Measurements from ENCODE around the gene ADCY5. TPM values are rescaled to one million over a fixed set of nuclear protein-coding genes. Genes with fewer than 3 reads are reported as not detected.

The ADCY5 gene
- total and polyA plus RNA-seq, 4 donors, result 0.74 to 6.6 (median 2.9) TPM

GRCh38 chr3:123400169-123400568 is 48.7 kb downstream of the ADCY5 start:
- Histone ChIP-seq H3K36me3 (ENCODE audit: control insufficient read depth in 4 of 4, insufficient read depth in 3 of 4, low read depth in 1 of 4, low read length in 3 of 4) (no peaks in the 10 kb centered on the region), H3K4me3 (ENCODE audit: low read depth in 1 of 3, low read length in 3 of 3) (no peak overlapping the region), H3K9me3 (ENCODE audit: control insufficient read depth in 4 of 4, low read length in 3 of 4) (no peaks in the 10 kb centered on the region), H3K27me3 (ENCODE audit: control insufficient read depth in 4 of 4, insufficient read depth in 4 of 4, low read length in 3 of 4) (no peaks in the 10 kb centered on the region), H3K27ac (ENCODE audit: low read depth in 1 of 2, low read length in 2 of 2) (no peak overlapping the region), H3K4me1 (ENCODE audit: control insufficient read depth in 4 of 4, insufficient read depth in 4 of 4, low read length in 3 of 4) (peaks cover 0 to 2% (median 0%) of the 10 kb centered on the region in 4 donors), H3K9ac (ENCODE audit: low read depth in 1 of 2, low read length in 2 of 2) (no peak overlapping the region)
- TF ChIP-seq MAX (IDR thresholded peaks at IDR 0.05) (no peak), FOXA2 (IDR thresholded peaks at IDR 0.05) (no peak), REST (IDR thresholded peaks at IDR 0.05) (no peak), SP1 (IDR thresholded peaks at IDR 0.05) (no peak)
- no peak for DNase-seq (ENCODE audit: low spot score)
- 97% methylated on average over 3 of the region's 3 CpGs for WGBS

- TF ChIP-seq ZBTB33 (IDR thresholded peaks at IDR 0.05) (no peak), SP1 (IDR thresholded peaks at IDR 0.05) (no peak), NR2F2 (IDR thresholded peaks at IDR 0.05) (no peak), REST (IDR thresholded peaks at IDR 0.05) (no peak), EGR1 (IDR thresholded peaks at IDR 0.05; ENCODE audit: low read depth in 2 of 2) (no peak), HNF4A (conservative IDR thresholded peaks at IDR 0.05) (no peak), FOXA2 (IDR thresholded peaks at IDR 0.05) (no peak), MAX (IDR thresholded peaks at IDR 0.05) (no peak), RXRA (IDR thresholded peaks at IDR 0.05) (no peak), HNF4G (IDR thresholded peaks at IDR 0.05) (no peak)
- TF ChIP-seq, protein P1, sequence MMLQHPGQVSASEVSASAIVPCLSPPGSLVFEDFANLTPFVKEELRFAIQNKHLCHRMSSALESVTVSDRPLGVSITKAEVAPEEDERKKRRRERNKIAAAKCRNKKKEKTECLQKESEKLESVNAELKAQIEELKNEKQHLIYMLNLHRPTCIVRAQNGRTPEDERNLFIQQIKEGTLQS (IDR thresholded peaks at IDR 0.05), result no peak
- TF ChIP-seq, protein P2, sequence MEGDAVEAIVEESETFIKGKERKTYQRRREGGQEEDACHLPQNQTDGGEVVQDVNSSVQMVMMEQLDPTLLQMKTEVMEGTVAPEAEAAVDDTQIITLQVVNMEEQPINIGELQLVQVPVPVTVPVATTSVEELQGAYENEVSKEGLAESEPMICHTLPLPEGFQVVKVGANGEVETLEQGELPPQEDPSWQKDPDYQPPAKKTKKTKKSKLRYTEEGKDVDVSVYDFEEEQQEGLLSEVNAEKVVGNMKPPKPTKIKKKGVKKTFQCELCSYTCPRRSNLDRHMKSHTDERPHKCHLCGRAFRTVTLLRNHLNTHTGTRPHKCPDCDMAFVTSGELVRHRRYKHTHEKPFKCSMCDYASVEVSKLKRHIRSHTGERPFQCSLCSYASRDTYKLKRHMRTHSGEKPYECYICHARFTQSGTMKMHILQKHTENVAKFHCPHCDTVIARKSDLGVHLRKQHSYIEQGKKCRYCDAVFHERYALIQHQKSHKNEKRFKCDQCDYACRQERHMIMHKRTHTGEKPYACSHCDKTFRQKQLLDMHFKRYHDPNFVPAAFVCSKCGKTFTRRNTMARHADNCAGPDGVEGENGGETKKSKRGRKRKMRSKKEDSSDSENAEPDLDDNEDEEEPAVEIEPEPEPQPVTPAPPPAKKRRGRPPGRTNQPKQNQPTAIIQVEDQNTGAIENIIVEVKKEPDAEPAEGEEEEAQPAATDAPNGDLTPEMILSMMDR (IDR thresholded peaks at IDR 0.05; ENCODE audit: low read depth, low read length, missing input control), result no peak
- no peak for DNase-seq (ENCODE audit: low spot score)
- no peaks in the 10 kb centered on the region for H3K9me3 ChIP-seq (ENCODE audit: control insufficient read depth in 4 of 4, low read length in 3 of 4)
- no peak overlapping the region for H3K9ac ChIP-seq (ENCODE audit: low read depth in 1 of 2, low read length in 2 of 2)
- peaks cover 0 to 2% (median 0%) of the 10 kb centered on the region in 4 donors for H3K4me1 ChIP-seq (ENCODE audit: control insufficient read depth in 4 of 4, insufficient read depth in 4 of 4, low read length in 3 of 4)
- H3K27me3 ChIP-seq (ENCODE audit: control insufficient read depth in 4 of 4, insufficient read depth in 4 of 4, low read length in 3 of 4), result no peaks in the 10 kb centered on the region
- WGBS, result 57% methylated on average over 6 of the region's 6 CpGs
- H3K4me3 ChIP-seq (ENCODE audit: low read depth in 1 of 3, low read length in 3 of 3), result no peak overlapping the region
- no peaks in the 10 kb centered on the region for H3K36me3 ChIP-seq (ENCODE audit: control insufficient read depth in 4 of 4, insufficient read depth in 3 of 4, low read depth in 1 of 4, low read length in 3 of 4)
- no peak overlapping the region for H3K27ac ChIP-seq (ENCODE audit: low read depth in 1 of 2, low read length in 2 of 2)
Observed at GRCh38 chr3:123399653-123400052, 49.2 kb downstream of the ADCY5 start.

Measured in liver (tissue), 9 donors.